Measurements from ENCODE around the gene USP17L22. TPM values are rescaled to one million over a fixed set of nuclear protein-coding genes. Genes with fewer than 3 reads are reported as not detected.
"Not testable (repeated sequence)": the region's sequence is repeated elsewhere in the genome, so short reads cannot be mapped to it uniquely, and the experiment has no call there.

USP17L22 gene
- polyA plus RNA-seq, 1 of the 3 experiments (the other 2 are of a cell fraction), result not detected

- H3F3A ChIP-seq (replicated peaks; ENCODE audit: insufficient read depth); H3K9me2 ChIP-seq; CTCF ChIA-PET; H2AFZ ChIP-seq (ENCODE audit: low read depth); H3K4me1 ChIP-seq (ENCODE audit: control insufficient read depth in 1 of 2, insufficient read depth in 2 of 2, low read depth in 1 of 2, low read length in 1 of 2); H3K4me3 ChIP-seq (ENCODE audit: low read depth in 2 of 2, low read length in 1 of 2); H3K27me3 ChIP-seq (ENCODE audit: insufficient read depth); H4K20me1 ChIP-seq (ENCODE audit: insufficient read depth); H3K4me2 ChIP-seq; DNase-seq; H3K36me3 ChIP-seq (replicated peaks in 1 of 2; ENCODE audit: control insufficient read depth in 1 of 2, insufficient read depth in 2 of 2, low read length in 1 of 2); POLR2A ChIA-PET; H3K9ac ChIP-seq; H3K27ac ChIP-seq (ENCODE audit: low read depth in 2 of 2, low read length in 1 of 2); H3K79me2 ChIP-seq (ENCODE audit: insufficient read depth); H3K9me3 ChIP-seq: not testable (repeated sequence)
- WGBS (ENCODE audit: low lambda C conversion rate), result 24% methylated on average over 12 of the region's 14 CpGs
Measured at GRCh38 chr4:9243579-9243978, 23.8 kb upstream of the USP17L22 start, which contains the start of gene USP17L17. TSS of gene USP17L17 (plus strand) at chr4:9243879. CDS start at chr4:9243879, 0 bp downstream.

GRCh38 chr4:9247953-9248680 is 19.3 kb upstream of the USP17L22 start, which contains the start of gene USP17L18:
TSS of gene USP17L18 (plus strand) at chr4:9248630. CDS start at chr4:9248630, 0 bp downstream.
- 26% methylated on average over 16 of the region's 26 CpGs for WGBS (ENCODE audit: low lambda C conversion rate)
- H3K79me2 ChIP-seq (ENCODE audit: insufficient read depth); H3F3A ChIP-seq (replicated peaks; ENCODE audit: insufficient read depth); H3K4me2 ChIP-seq; H3K27ac ChIP-seq (ENCODE audit: low read depth in 2 of 2, low read length in 1 of 2); H4K20me1 ChIP-seq (ENCODE audit: insufficient read depth); DNase-seq; CTCF ChIA-PET; H3K4me1 ChIP-seq (ENCODE audit: control insufficient read depth in 1 of 2, insufficient read depth in 2 of 2, low read depth in 1 of 2, low read length in 1 of 2); H3K9me2 ChIP-seq; POLR2A ChIA-PET; H3K27me3 ChIP-seq (ENCODE audit: insufficient read depth); H3K9ac ChIP-seq; H2AFZ ChIP-seq (ENCODE audit: low read depth); H3K4me3 ChIP-seq (ENCODE audit: low read depth in 2 of 2, low read length in 1 of 2); H3K36me3 ChIP-seq (replicated peaks in 1 of 2; ENCODE audit: control insufficient read depth in 1 of 2, insufficient read depth in 2 of 2, low read length in 1 of 2); H3K9me3 ChIP-seq: not testable (repeated sequence)

- H3K27ac ChIP-seq (ENCODE audit: low read depth in 2 of 2, low read length in 1 of 2); POLR2A ChIA-PET; DNase-seq; H3K36me3 ChIP-seq (replicated peaks in 1 of 2; ENCODE audit: control insufficient read depth in 1 of 2, insufficient read depth in 2 of 2, low read length in 1 of 2); H3K4me2 ChIP-seq; H3K4me3 ChIP-seq (ENCODE audit: low read depth in 2 of 2, low read length in 1 of 2); H3K4me1 ChIP-seq (ENCODE audit: control insufficient read depth in 1 of 2, insufficient read depth in 2 of 2, low read depth in 1 of 2, low read length in 1 of 2); H3K9me3 ChIP-seq; H2AFZ ChIP-seq (ENCODE audit: low read depth); H3K9ac ChIP-seq; H3K79me2 ChIP-seq (ENCODE audit: insufficient read depth); H4K20me1 ChIP-seq (ENCODE audit: insufficient read depth); H3K27me3 ChIP-seq (ENCODE audit: insufficient read depth); H3F3A ChIP-seq (replicated peaks; ENCODE audit: insufficient read depth); H3K9me2 ChIP-seq; CTCF ChIA-PET: not testable (repeated sequence)
- WGBS (ENCODE audit: low lambda C conversion rate), result no CpG with 5 or more reads among the region's 13 CpGs
Measured at GRCh38 chr4:9253078-9253477, 14.3 kb upstream of the USP17L22 start, which contains the start of gene USP17L19. TSS of gene USP17L19 (plus strand) at chr4:9253378. CDS start at chr4:9253378, 0 bp downstream.

GRCh38 chr4:9257824-9258223 is 9.6 kb upstream of the USP17L22 start, which contains the start of gene USP17L20:
TSS of gene USP17L20 (plus strand) at chr4:9258124. CDS start at chr4:9258124, 0 bp downstream.
- H3K4me3 ChIP-seq (ENCODE audit: low read depth in 2 of 2, low read length in 1 of 2); H3F3A ChIP-seq (replicated peaks; ENCODE audit: insufficient read depth); H3K9ac ChIP-seq; H3K9me2 ChIP-seq; H2AFZ ChIP-seq (ENCODE audit: low read depth); H3K9me3 ChIP-seq; H3K27ac ChIP-seq (ENCODE audit: low read depth in 2 of 2, low read length in 1 of 2); H3K4me1 ChIP-seq (ENCODE audit: control insufficient read depth in 1 of 2, insufficient read depth in 2 of 2, low read depth in 1 of 2, low read length in 1 of 2); H4K20me1 ChIP-seq (ENCODE audit: insufficient read depth); CTCF ChIA-PET; POLR2A ChIA-PET; H3K79me2 ChIP-seq (ENCODE audit: insufficient read depth); H3K27me3 ChIP-seq (ENCODE audit: insufficient read depth); DNase-seq; H3K36me3 ChIP-seq (replicated peaks in 1 of 2; ENCODE audit: control insufficient read depth in 1 of 2, insufficient read depth in 2 of 2, low read length in 1 of 2); H3K4me2 ChIP-seq: not testable (repeated sequence)
- no CpG with 5 or more reads among the region's 15 CpGs for WGBS (ENCODE audit: low lambda C conversion rate)

- POLR2A ChIA-PET; H3K9me3 ChIP-seq; H3K4me2 ChIP-seq; H3F3A ChIP-seq (replicated peaks; ENCODE audit: insufficient read depth); H3K79me2 ChIP-seq (ENCODE audit: insufficient read depth); CTCF ChIA-PET; H3K4me3 ChIP-seq (ENCODE audit: low read depth in 2 of 2, low read length in 1 of 2); H3K27ac ChIP-seq (ENCODE audit: low read depth in 2 of 2, low read length in 1 of 2); DNase-seq; H2AFZ ChIP-seq (ENCODE audit: low read depth); H3K9me2 ChIP-seq; H3K27me3 ChIP-seq (ENCODE audit: insufficient read depth); H3K4me1 ChIP-seq (ENCODE audit: control insufficient read depth in 1 of 2, insufficient read depth in 2 of 2, low read depth in 1 of 2, low read length in 1 of 2); H3K9ac ChIP-seq; H3K36me3 ChIP-seq (replicated peaks in 1 of 2; ENCODE audit: control insufficient read depth in 1 of 2, insufficient read depth in 2 of 2, low read length in 1 of 2); H4K20me1 ChIP-seq (ENCODE audit: insufficient read depth): not testable (repeated sequence)
- WGBS (ENCODE audit: low lambda C conversion rate), result no CpG with 5 or more reads among the region's 13 CpGs
Measured at GRCh38 chr4:9262572-9262971, 4.8 kb upstream of the USP17L22 start, which contains the start of gene USP17L21. TSS of gene USP17L21 (plus strand) at chr4:9262872. CDS start at chr4:9262872, 0 bp downstream.

- H3K79me2 ChIP-seq (ENCODE audit: insufficient read depth); H3K9me2 ChIP-seq; H3K4me3 ChIP-seq (ENCODE audit: low read depth in 2 of 2, low read length in 1 of 2); CTCF ChIA-PET; H3F3A ChIP-seq (replicated peaks; ENCODE audit: insufficient read depth); H3K4me1 ChIP-seq (ENCODE audit: control insufficient read depth in 1 of 2, insufficient read depth in 2 of 2, low read depth in 1 of 2, low read length in 1 of 2); DNase-seq; H3K27ac ChIP-seq (ENCODE audit: low read depth in 2 of 2, low read length in 1 of 2); POLR2A ChIA-PET; H3K9ac ChIP-seq; H3K27me3 ChIP-seq (ENCODE audit: insufficient read depth); H3K36me3 ChIP-seq (replicated peaks in 1 of 2; ENCODE audit: control insufficient read depth in 1 of 2, insufficient read depth in 2 of 2, low read length in 1 of 2); H2AFZ ChIP-seq (ENCODE audit: low read depth); H3K4me2 ChIP-seq; H4K20me1 ChIP-seq (ENCODE audit: insufficient read depth); H3K9me3 ChIP-seq: not testable (repeated sequence)
- WGBS (ENCODE audit: low lambda C conversion rate), result 35% methylated on average over 8 of the region's 10 CpGs
Measured at GRCh38 chr4:9271719-9272118, 4.3 kb downstream of the USP17L22 start.
